Activated naive CD4-positive, alpha-beta T cell treated with anti-CD3 and anti-CD28 coated beads, Interleukin-2, amount 50 U/mL, for 72 hours (primary cell): Measurements from ENCODE around the gene OSBPL8. TPM values are rescaled to one million over a fixed set of nuclear protein-coding genes. Genes with fewer than 3 reads are reported as not detected.
A peak's percentile ranks its signal among the peaks of the same experiment; 100 is the strongest.

ENCODE experiments used
- ATAC-seq, 2 donors: fragments of 150-1000 bp; cut with Tn5 transposase; 2 replicates each; pipeline ENCODE4 v1.10.0; 2021; ENCODE audit warnings: mild to moderate bottlenecking in 2 of 2, moderate library complexity in 2 of 2
- DNase-seq, 2 donors: peaks; one replicate each; pipeline ENCODE4 v3.0.0; 2021 to 2022; ENCODE audit warnings: low spot score in 2 of 2
- H3K27ac Mint-ChIP-seq, 2 donors: one replicate each; pipeline ENCODE4 v1.8.0; 2022; ENCODE audit warnings: mild to moderate bottlenecking in 2 of 2, mixed read lengths in 2 of 2
- H3K36me3 Mint-ChIP-seq, 2 donors: one replicate each; pipeline ENCODE4 v1.8.0; 2022; ENCODE audit warnings: mixed read lengths in 2 of 2
- H3K9me3 Mint-ChIP-seq, 2 donors: one replicate each; pipeline ENCODE4 v1.8.0; 2022; ENCODE audit warnings: mixed read lengths in 2 of 2
- total RNA-seq, 2 donors: library from RNA; stranded (reverse); gene quantifications; one replicate each; pipeline ENCODE4 v1.2.3, GENCODE V29; 2022

The OSBPL8 gene
- total RNA-seq, 2 donors from 2014 or later, result 69.7 to 74.0 TPM

GRCh38 chr12:76424941-76425340 lies 134.6 kb downstream of the OSBPL8 start:
- H3K9me3 Mint-ChIP-seq, result peaks cover 4 to 12% of the 10 kb centered on the region in 2 donors
- DNase-seq (no peak), ATAC-seq (no peak)
- H3K36me3 Mint-ChIP-seq, result peaks cover 19 to 27% of the 10 kb centered on the region in 2 donors
- no peak overlapping the region for H3K27ac Mint-ChIP-seq

- DNase-seq (no peak), ATAC-seq (no peak)
- Mint-ChIP-seq H3K9me3 (peaks cover 4 to 11% of the 10 kb centered on the region in 2 donors), H3K36me3 (peaks cover 17 to 26% of the 10 kb centered on the region in 2 donors), H3K27ac (no peak overlapping the region)
Measured at GRCh38 chr12:76422543-76423438, 136.8 kb downstream of the OSBPL8 start.

- ATAC-seq (no peak), DNase-seq (no peak)
- no peak overlapping the region for H3K27ac Mint-ChIP-seq
- H3K36me3 Mint-ChIP-seq, result peaks cover 17 to 26% of the 10 kb centered on the region in 2 donors
- H3K9me3 Mint-ChIP-seq, result peaks cover 4 to 11% of the 10 kb centered on the region in 2 donors
Measured at GRCh38 chr12:76422154-76422542, 137.4 kb downstream of the OSBPL8 start.

- Mint-ChIP-seq H3K9me3 (peaks cover 2 to 4% of the 10 kb centered on the region in 2 donors), H3K27ac (no peak overlapping the region), H3K36me3 (peaks cover 8 to 15% of the 10 kb centered on the region in 2 donors)
- no peak for ATAC-seq
- no peak for DNase-seq
Measured at GRCh38 chr12:76421046-76421445, 138.5 kb downstream of the OSBPL8 start.

- no peak overlapping the region for H3K27ac Mint-ChIP-seq
- DNase-seq (no peak), ATAC-seq (no peak)
- H3K36me3 Mint-ChIP-seq, result peaks cover 0 to 7% of the 10 kb centered on the region in 2 donors
- no peaks in the 10 kb centered on the region for H3K9me3 Mint-ChIP-seq
Measured at GRCh38 chr12:76420222-76420621, 139.3 kb downstream of the OSBPL8 start.

GRCh38 chr12:76417116-76417515 lies 142.5 kb downstream of the OSBPL8 start:
- peak in 1 of 2 donors; percentile 47 for ATAC-seq
- no peaks in the 10 kb centered on the region for H3K9me3 Mint-ChIP-seq
- peak overlapping the region in 1 of 2 donors; percentile 1 for H3K27ac Mint-ChIP-seq
- H3K36me3 Mint-ChIP-seq, result no peaks in the 10 kb centered on the region
- no peak for DNase-seq

GRCh38 chr12:76413121-76413520 lies 146.4 kb downstream of the OSBPL8 start:
- Mint-ChIP-seq H3K9me3 (no peaks in the 10 kb centered on the region), H3K27ac (no peak overlapping the region), H3K36me3 (no peaks in the 10 kb centered on the region)
- no peak for DNase-seq
- ATAC-seq, result no peak

GRCh38 chr12:76410781-76411180 lies 148.8 kb downstream of the OSBPL8 start:
- no peak for DNase-seq
- H3K36me3 Mint-ChIP-seq, result no peaks in the 10 kb centered on the region
- ATAC-seq, result no peak
- H3K9me3 Mint-ChIP-seq, result no peaks in the 10 kb centered on the region
- H3K27ac Mint-ChIP-seq, result no peak overlapping the region

GRCh38 chr12:76410371-76410770 lies 149.2 kb downstream of the OSBPL8 start:
- Mint-ChIP-seq H3K36me3 (no peaks in the 10 kb centered on the region), H3K27ac (no peak overlapping the region), H3K9me3 (no peaks in the 10 kb centered on the region)
- DNase-seq, result no peak
- no peak for ATAC-seq

- DNase-seq (no peak), ATAC-seq (no peak)
- Mint-ChIP-seq H3K27ac (no peak overlapping the region), H3K36me3 (no peaks in the 10 kb centered on the region), H3K9me3 (no peaks in the 10 kb centered on the region)
Measured at GRCh38 chr12:76409074-76409473, 150.5 kb downstream of the OSBPL8 start.

- Mint-ChIP-seq H3K36me3 (no peaks in the 10 kb centered on the region), H3K27ac (no peak overlapping the region), H3K9me3 (no peaks in the 10 kb centered on the region)
- no peak for DNase-seq
- no peak for ATAC-seq
Measured at GRCh38 chr12:76407710-76408109, 151.9 kb downstream of the OSBPL8 start.

GRCh38 chr12:76402259-76402658 lies 157.3 kb downstream of the OSBPL8 start:
- Mint-ChIP-seq H3K27ac (no peak overlapping the region), H3K36me3 (no peaks in the 10 kb centered on the region), H3K9me3 (no peaks in the 10 kb centered on the region)
- no peak for ATAC-seq
- DNase-seq, result no peak

- no peaks in the 10 kb centered on the region for H3K9me3 Mint-ChIP-seq
- H3K27ac Mint-ChIP-seq, result peak overlapping the region in 1 of 2 donors; percentile 44
- ATAC-seq, result no peak
- H3K36me3 Mint-ChIP-seq, result no peaks in the 10 kb centered on the region
- no peak for DNase-seq
Measured at GRCh38 chr12:76400136-76400535, 159.4 kb downstream of the OSBPL8 start.

GRCh38 chr12:76399040-76399439 lies 160.5 kb downstream of the OSBPL8 start:
- no peak overlapping the region for H3K27ac Mint-ChIP-seq
- ATAC-seq, result no peak

GRCh38 chr12:76398106-76398505 lies 161.5 kb downstream of the OSBPL8 start:
- Mint-ChIP-seq H3K27ac (no peak overlapping the region), H3K36me3 (no peaks in the 10 kb centered on the region), H3K9me3 (no peaks in the 10 kb centered on the region)
- ATAC-seq, result no peak
- no peak for DNase-seq

More at GRCh38 chr12:76399040-76399439, 160.5 kb downstream of the OSBPL8 start:
- Mint-ChIP-seq H3K9me3 (no peaks in the 10 kb centered on the region), H3K36me3 (no peaks in the 10 kb centered on the region)
- no peak for DNase-seq

- peaks cover 0 to 6% of the 10 kb centered on the region in 2 donors for H3K36me3 Mint-ChIP-seq
Measured at GRCh38 chr12:76391461-76391860, 168.1 kb downstream of the OSBPL8 start.

GRCh38 chr12:76387614-76388013 lies 172.0 kb downstream of the OSBPL8 start:
- ATAC-seq (no peak), DNase-seq (no peak)
- Mint-ChIP-seq H3K9me3 (no peaks in the 10 kb centered on the region), H3K36me3 (peaks cover 0 to 6% of the 10 kb centered on the region in 2 donors), H3K27ac (no peak overlapping the region)

More at GRCh38 chr12:76391461-76391860, 168.1 kb downstream of the OSBPL8 start:
- Mint-ChIP-seq H3K27ac (peak overlapping the region in 1 of 2 donors; percentile 84), H3K9me3 (no peaks in the 10 kb centered on the region)
- DNase-seq, result no peak
- ATAC-seq, result no peak

- Mint-ChIP-seq H3K27ac (no peak overlapping the region), H3K36me3 (peaks cover 0 to 6% of the 10 kb centered on the region in 2 donors), H3K9me3 (no peaks in the 10 kb centered on the region)
- ATAC-seq (no peak), DNase-seq (no peak)
Measured at GRCh38 chr12:76384560-76384959, 175.0 kb downstream of the OSBPL8 start.
